ENCODE results near the gene ZC3H7A. TPM values are rescaled to one million over a fixed set of nuclear protein-coding genes. Genes with fewer than 3 reads are reported as not detected.

Gene ZC3H7A
- total RNA-seq, 2 experiments from 2014 or later, result 32.1 to 68.6 TPM

GRCh38 chr16:11731222-11731621, 65.8 kb downstream of the ZC3H7A start:
- Histone ChIP-seq H2AFZ (ENCODE audit: low read length) (no peak overlapping the region), H3K4me3 (ENCODE audit: low read depth, low read length, poor library complexity, severe bottlenecking) (no peak overlapping the region), H4K20me1 (ENCODE audit: insufficient read depth, low read length) (no peaks in the 10 kb centered on the region), H3K9me3 (ENCODE audit: low read length) (no peaks in the 10 kb centered on the region), H3K79me2 (ENCODE audit: insufficient read depth, low read depth, low read length) (peaks cover 11% of the 10 kb centered on the region; the same call in 1 of the 2 replicates), H3K4me1 (ENCODE audit: insufficient read depth, low read length, poor library complexity, severe bottlenecking) (peaks cover 48% of the 10 kb centered on the region), H3K27ac (ENCODE audit: low read depth, low read length, poor library complexity, severe bottlenecking) (no peak overlapping the region), H3K9me2 (ENCODE audit: insufficient read depth, low read length) (no peaks in the 10 kb centered on the region), H3K4me2 (ENCODE audit: low read length) (no peak overlapping the region), H3K36me3 (ENCODE audit: insufficient read depth, low read length) (peaks cover 96% of the 10 kb centered on the region)
- DNase-seq (ENCODE audit: low spot score), result no peak
- intact Hi-C loops (cut with micrococcal nuclease; ENCODE audit: unreplicated experiment), result no loop called here
- CTCF ChIA-PET (ENCODE audit: unreplicated experiment), result interaction anchor here (1.4 kb wide), 1 partner anchor 41 kb away, joined by 3 read pairs; no protein-coding TSS in a partner anchor
- POLR2A ChIA-PET, result interaction anchor here (0.5 to 0.9 kb wide), 4 partner anchors 12 to 304 kb away, joined by 3 read pairs; partner anchors contain the start of gene TXNDC11
- TF ChIP-seq EZH2phosphoT487 (IDR thresholded peaks at IDR 0.05; ENCODE audit: borderline replicate concordance, low read depth, low read length) (no peak), CTCF (conservative IDR thresholded peaks at IDR 0.05; ENCODE audit: low read length) (no peak)
- no TSS peak for BruUV-seq (replicated peaks)

GRCh38 chr16:11729787-11730186, 67.3 kb downstream of the ZC3H7A start:
- Histone ChIP-seq H2AFZ (ENCODE audit: low read length) (no peak overlapping the region), H3K9me2 (ENCODE audit: insufficient read depth, low read length) (no peaks in the 10 kb centered on the region), H3K4me1 (ENCODE audit: insufficient read depth, low read length, poor library complexity, severe bottlenecking) (peaks cover 33% of the 10 kb centered on the region), H3K36me3 (ENCODE audit: insufficient read depth, low read length) (peaks cover 96% of the 10 kb centered on the region), H4K20me1 (ENCODE audit: insufficient read depth, low read length) (no peaks in the 10 kb centered on the region), H3K27ac (ENCODE audit: low read depth, low read length, poor library complexity, severe bottlenecking) (no peak overlapping the region), H3K79me2 (ENCODE audit: insufficient read depth, low read depth, low read length) (peaks cover 1% of the 10 kb centered on the region; the same call in 1 of the 2 replicates), H3K4me2 (ENCODE audit: low read length) (no peak overlapping the region), H3K9me3 (ENCODE audit: low read length) (no peaks in the 10 kb centered on the region), H3K4me3 (ENCODE audit: low read depth, low read length, poor library complexity, severe bottlenecking) (no peak overlapping the region)
- TF ChIP-seq EZH2phosphoT487 (IDR thresholded peaks at IDR 0.05; ENCODE audit: borderline replicate concordance, low read depth, low read length) (no peak), CTCF (conservative IDR thresholded peaks at IDR 0.05; ENCODE audit: low read length) (no peak)
- intact Hi-C loops (cut with micrococcal nuclease; ENCODE audit: unreplicated experiment), result no loop called here
- ChIA-PET CTCF (ENCODE audit: unreplicated experiment) (no interaction called here), POLR2A (interaction anchor here (0.6 to 1.9 kb wide), 2 partner anchors 11 to 236 kb away, joined by 3 to 6 read pairs; no protein-coding TSS in a partner anchor)
- no peak for DNase-seq (ENCODE audit: low spot score)
- BruUV-seq (replicated peaks), result no TSS peak

- CTCF ChIA-PET (ENCODE audit: unreplicated experiment), result no interaction called here
- Histone ChIP-seq H4K20me1 (ENCODE audit: insufficient read depth, low read length) (no peaks in the 10 kb centered on the region), H3K4me3 (ENCODE audit: low read depth, low read length, poor library complexity, severe bottlenecking) (no peak overlapping the region), H3K79me2 (ENCODE audit: insufficient read depth, low read depth, low read length) (no peaks in the 10 kb centered on the region; the same call in 1 of the 2 replicates), H3K9me3 (ENCODE audit: low read length) (no peaks in the 10 kb centered on the region), H3K4me2 (ENCODE audit: low read length) (no peak overlapping the region), H2AFZ (ENCODE audit: low read length) (no peak overlapping the region), H3K4me1 (ENCODE audit: insufficient read depth, low read length, poor library complexity, severe bottlenecking) (peaks cover 21% of the 10 kb centered on the region), H3K27ac (ENCODE audit: low read depth, low read length, poor library complexity, severe bottlenecking) (no peak overlapping the region), H3K36me3 (ENCODE audit: insufficient read depth, low read length) (peaks cover 97% of the 10 kb centered on the region), H3K9me2 (ENCODE audit: insufficient read depth, low read length) (no peaks in the 10 kb centered on the region)
- POLR2A ChIA-PET, result interaction anchor here (1.4 kb wide), 1 partner anchor 12 kb away, joined by 7 read pairs; no protein-coding TSS in a partner anchor
- no peak for TF ChIP-seq CTCF (conservative IDR thresholded peaks at IDR 0.05; ENCODE audit: low read length)
- TF ChIP-seq EZH2phosphoT487 (IDR thresholded peaks at IDR 0.05; ENCODE audit: borderline replicate concordance, low read depth, low read length), result no peak
- no TSS peak for BruUV-seq (replicated peaks)
- no peak for DNase-seq (ENCODE audit: low spot score)
- intact Hi-C loops (cut with micrococcal nuclease; ENCODE audit: unreplicated experiment), result no loop called here
Measured at GRCh38 chr16:11727796-11728543, 69.1 kb downstream of the ZC3H7A start.
